ENCODE measurements around the gene TBX4.

DNA sequence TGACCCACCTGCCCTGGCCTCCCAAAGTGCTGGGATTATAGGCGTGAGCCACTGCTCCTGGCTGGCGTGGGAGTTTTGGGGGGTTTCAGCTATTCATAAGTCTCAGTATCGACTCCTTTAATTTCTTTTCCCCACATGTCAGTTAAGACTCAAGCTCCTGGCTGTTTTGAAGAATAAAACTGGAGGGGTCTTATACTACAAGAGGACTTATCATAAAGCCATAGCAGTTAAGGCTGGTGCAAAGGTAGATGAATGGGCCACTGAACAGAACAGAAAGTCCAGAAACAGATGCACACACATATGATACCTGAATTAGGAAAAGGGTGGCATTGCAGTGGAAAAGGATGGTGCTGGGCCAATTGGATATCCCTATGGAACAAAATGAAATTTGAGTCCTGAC lies 47.4 kb downstream of the TBX4 start:
- no peak for TF ChIP-seq POLR2A (IDR thresholded peaks at IDR 0.05)
- TF ChIP-seq, protein P1, sequence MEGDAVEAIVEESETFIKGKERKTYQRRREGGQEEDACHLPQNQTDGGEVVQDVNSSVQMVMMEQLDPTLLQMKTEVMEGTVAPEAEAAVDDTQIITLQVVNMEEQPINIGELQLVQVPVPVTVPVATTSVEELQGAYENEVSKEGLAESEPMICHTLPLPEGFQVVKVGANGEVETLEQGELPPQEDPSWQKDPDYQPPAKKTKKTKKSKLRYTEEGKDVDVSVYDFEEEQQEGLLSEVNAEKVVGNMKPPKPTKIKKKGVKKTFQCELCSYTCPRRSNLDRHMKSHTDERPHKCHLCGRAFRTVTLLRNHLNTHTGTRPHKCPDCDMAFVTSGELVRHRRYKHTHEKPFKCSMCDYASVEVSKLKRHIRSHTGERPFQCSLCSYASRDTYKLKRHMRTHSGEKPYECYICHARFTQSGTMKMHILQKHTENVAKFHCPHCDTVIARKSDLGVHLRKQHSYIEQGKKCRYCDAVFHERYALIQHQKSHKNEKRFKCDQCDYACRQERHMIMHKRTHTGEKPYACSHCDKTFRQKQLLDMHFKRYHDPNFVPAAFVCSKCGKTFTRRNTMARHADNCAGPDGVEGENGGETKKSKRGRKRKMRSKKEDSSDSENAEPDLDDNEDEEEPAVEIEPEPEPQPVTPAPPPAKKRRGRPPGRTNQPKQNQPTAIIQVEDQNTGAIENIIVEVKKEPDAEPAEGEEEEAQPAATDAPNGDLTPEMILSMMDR (IDR thresholded peaks at IDR 0.05): no peak
- no peak for TF ChIP-seq POLR2AphosphoS5 (IDR thresholded peaks at IDR 0.05)
- no peak for TF ChIP-seq EP300 (IDR thresholded peaks at IDR 0.05; ENCODE audit: low read depth)

Measured in transverse colon (tissue), 4 donors.